Kidney tubule cell (primary cell): Measurements from ENCODE around the gene CNMD.

ENCODE experiments used
- DNase-seq: peaks from one replicate; pipeline ENCODE4 v3.0.0-alpha.2; 2018; ENCODE audit warnings: low spot score

Gene CNMD

DNA sequence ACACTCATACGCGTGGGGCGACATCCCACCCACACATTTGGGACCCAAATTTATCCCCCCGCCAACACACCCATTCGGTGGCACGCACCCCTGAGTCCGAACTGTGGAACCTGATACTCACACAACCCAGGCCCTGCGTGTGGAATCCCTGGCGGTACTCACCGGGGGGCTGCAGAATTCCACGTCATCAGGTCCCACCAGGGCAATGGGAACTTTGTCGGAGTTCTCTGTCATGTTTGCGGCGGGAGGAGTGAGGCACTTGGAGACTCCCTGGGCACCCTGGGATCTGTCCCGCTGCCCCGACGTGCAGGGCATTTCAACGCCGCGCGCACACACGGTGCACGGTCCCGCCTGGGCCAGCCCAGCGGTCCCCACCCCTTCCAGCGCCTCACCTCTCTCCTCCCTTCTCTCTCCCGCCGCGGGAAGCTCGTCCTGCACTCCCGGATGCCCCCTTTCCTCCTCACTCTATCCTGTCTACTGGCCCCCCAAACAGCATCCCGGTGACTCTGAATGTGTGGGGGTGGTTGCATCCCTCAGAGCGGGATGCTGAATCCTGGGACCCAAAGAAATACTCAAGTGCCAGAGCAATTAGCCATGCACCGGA is at the start of gene CNMD:
TSS of gene CNMD (minus strand) at position 353 of the 604 bp plus-strand sequence. CDS start at position 234, 119 bp downstream.
- no peak for DNase-seq

DNA sequence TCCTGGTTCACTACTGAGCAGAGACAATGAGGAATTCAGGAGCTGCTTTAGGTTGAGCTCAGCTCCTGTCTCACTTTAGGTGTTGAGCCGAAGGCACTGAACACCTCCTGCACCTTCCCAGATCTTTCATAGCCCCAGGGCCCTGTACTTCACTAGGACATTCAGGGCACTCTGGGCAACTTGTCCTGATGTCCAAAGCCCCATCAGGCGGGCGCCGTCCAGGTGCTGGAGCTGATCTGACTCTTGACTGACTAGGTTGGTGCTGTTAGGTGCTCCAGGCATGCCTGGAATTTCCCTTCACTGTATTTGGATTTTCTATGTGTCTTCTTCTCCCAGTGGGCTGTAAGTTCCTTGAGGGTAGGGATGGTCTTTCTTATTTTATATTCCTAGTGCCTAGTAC is 48.4 kb upstream of the CNMD start:
- no peak for DNase-seq

DNA sequence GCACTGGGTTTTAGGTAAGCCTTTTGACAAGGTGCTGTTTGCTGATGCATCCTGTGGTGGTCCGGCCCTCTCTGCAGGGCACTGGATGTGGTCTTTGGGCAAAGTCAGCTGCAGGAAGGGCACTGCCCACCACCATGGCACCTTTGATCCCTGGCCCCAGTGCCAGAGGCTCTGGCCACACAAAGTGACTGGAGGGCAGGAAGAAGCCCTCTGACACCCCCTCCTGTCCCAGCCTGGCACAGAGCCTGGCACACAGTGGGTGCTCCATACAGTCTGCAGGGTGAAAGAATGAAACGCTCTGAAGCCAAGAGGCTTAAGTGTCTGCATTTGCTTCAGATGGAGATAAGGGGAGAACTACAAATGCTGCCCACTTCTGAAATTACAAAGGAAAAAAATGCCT is 47.6 kb upstream of the CNMD start:
- no peak for DNase-seq

DNA sequence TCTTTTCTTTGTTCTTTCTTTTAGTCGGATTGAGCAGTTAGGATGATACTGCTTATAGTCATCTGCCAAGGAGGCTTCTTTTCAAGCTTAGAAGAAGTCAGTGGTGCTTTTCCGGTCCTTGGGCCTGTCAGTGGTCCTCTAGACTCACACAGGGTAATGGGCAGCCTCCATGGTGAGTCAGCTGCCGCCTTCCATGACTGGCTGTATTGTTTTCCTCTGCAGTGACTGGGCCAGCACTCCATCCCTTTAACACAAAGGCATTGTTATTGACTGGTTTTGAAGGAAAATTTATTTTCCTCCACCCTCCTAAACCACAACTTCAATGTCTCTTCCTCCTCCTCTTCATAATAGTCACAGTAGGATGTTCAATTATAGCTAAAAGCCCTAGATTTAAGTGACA is 47.1 kb upstream of the CNMD start:
- peak; percentile 63 for DNase-seq

DNA sequence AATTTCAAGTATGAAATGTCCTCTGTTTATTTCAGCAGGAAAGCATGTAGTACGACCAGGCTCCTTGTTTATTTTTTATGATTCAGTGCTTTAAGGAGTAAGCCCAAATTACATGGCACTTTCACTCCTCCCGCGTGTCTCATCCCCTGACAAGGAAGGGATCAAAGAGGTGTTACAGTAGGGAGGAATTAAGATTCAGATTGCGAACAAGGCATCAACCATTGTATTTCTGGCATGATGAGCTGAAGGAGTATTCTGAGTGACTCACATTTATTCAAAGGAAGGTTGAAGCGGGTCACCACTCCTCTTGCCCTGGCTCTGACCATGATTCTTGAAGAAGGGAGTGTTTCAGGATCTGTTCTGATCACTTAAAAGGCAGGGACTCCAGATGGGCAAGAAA is 46.1 kb upstream of the CNMD start:
- peak; percentile 86 for DNase-seq

DNA sequence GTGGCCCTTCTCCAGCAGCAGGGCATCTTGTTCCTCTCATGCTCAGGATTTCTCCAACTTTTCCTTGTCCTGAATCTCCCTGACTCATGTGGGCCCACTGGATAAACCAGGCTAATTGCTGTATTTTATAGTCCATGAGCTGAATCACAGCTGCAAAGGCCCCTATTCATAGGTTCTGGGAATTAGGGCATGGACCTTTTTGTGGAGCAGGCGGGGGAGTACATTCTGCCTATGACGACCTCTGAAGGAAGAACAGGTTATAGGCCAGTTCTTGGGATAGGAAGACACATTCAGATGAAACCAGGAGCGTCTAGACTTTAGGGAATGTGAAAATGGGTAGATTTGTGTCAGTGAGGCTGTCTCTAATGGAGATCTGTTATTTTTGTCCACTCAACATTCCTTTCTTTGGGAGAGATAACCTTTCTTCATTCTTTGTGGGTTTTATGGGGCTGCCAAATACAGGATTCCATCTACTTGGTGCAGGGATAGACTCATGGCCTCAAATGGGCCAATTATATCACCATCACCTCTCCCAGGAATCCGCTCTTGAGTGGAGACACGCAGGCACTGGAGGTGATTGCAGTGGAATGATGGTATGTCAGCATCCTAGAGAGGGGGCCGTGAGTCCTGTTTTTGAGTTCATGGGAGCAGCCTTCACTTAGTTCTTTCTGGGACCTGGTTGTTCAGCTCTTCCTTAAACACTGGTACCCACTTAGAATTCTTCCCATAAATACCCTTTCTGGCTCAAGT is 45.1 kb upstream of the CNMD start:
- DNase-seq, result peak; percentile 5

DNA sequence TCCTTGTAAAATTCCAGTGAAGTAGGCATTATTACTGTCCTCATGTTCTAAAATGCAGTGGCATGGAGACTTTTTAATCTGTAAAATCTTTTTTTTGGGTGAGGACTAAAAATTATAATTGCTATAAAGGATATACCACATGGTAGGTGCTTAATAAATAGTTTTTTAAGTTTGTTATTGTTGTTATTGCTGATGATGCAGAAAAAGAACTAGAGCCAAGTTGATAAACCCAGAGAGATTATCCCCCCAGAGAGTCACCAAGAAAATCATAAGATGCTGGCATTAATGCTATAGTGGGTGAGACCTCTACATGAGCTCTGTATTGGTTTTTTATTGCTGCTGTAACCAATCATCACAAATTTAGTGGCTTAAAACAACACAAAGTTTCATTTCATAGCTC is 44.3 kb upstream of the CNMD start:
- DNase-seq, result no peak

DNA sequence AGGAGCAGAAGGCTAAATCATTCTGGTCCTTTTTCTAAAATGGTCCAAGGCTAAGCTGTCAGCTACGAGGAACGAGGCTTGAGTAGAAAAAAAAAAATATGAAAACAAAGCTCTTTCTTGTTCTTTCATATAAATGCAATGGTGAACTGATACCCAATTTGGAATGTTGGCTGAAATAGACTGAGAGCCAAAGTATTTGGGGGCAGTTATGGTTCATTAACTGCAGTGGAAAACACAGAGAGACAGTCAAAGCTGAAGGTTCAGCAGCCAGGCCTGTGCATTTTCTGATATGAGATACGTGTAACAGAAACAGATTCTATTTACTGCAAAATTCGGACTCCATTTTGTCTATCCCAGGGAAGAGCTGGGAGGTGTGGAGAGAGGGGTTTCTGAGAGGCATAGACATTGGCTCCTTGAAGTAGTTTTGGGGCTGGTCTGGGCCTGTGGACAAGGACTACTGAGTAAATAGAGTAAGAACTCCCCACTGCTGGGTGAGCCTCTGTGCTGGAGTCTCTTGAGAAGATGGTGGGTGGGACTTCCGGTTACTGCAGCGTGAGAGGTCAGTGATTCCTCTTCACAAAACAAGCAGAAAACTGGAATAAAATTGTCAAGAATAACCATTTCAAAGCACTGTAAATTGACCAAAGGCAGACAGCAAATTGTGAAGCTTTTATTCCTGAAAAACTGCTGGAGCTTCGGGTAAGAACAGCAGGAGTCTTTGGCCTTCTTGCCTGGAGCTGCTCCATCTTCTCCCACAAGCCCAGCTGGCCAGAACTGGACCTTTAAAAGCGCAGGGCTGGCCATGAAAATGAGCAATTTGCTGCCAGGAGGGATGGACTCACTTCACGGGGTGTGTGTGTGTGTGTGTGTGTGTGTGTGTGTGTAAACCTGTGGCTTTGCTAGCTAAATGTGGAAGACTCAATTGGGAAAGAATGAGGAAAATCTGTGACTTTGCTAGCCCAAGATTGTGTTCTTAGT is 43.1 kb upstream of the CNMD start:
- DNase-seq, result peak; percentile 23

DNA sequence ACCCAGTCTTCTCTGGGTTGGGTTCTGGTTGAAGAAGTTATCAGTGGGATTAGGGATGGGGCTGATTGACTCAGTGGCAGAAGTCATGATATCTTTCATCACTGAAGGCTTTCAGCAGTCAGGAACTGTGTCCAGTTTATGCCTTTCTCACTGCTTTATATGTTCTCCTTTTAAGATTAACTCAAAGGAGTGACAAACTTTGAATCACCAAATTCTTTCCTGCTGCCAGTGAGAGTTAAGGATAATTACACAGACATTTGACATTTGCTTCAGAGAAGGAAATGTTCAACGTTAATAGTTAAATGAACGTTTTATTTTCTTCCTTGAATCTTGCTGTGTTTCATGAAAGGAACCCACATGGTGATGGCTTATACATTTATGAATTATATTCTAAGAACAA is 41.0 kb upstream of the CNMD start:
- DNase-seq, result peak; percentile 79

DNA sequence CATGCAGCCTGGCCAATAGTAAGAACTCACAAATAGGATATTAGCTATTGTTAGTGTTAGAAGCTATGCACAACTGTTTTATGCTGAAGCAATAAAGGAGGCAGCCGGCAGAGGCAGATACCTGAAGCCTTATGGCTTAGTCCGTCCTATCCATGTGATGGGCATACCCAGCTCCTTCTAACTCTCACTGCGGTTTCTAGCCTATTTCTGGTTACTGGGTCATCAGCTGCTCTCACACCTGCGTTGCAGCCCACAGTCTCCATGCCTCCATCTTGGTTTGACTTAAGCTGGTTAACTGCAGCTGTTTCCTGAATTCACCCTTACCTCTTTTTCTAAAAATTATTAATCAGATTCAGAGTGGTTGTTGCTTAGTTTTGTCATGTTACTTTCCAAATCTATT is 40.5 kb upstream of the CNMD start:
- DNase-seq, result no peak

DNA sequence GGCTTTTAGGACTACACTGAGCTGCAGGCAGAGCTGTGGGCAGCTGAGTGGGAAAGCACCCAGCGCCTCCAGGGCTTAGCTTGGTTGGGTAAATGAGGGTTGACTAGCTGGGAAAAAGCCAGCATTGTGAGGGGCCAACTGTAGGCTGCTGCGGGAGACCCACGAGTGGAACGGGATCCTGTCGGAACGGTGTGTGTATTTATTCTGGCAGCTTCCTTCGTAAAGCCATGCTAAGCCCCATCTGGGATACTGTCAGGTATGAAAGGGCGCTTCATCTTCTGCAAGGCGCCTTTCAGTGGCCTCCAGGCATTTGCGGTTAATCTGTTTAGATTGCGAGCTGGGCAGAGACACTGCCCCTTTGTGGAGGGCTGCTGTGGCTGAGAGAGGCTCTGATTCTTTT is 39.5 kb upstream of the CNMD start:
- DNase-seq, result no peak

DNA sequence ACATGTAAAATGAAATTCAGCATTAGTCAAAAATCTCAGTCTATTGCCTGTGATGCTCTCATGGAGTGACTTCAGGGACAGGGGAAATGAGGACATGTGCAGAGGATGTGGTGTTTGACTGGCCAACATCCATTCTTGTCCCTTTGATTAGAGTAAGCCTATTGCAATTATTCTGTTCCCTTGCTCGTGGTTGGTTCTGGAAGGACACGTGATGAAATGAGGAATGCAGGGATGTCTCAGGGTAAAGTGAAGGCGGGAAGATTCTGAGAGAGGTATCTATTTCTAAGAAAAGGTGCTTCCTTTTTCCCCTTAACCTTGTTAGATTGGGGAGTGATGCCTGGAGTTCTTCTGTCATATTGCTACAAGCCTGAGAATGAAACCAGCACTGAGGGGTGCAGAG is 37.1 kb upstream of the CNMD start:
- no peak for DNase-seq

DNA sequence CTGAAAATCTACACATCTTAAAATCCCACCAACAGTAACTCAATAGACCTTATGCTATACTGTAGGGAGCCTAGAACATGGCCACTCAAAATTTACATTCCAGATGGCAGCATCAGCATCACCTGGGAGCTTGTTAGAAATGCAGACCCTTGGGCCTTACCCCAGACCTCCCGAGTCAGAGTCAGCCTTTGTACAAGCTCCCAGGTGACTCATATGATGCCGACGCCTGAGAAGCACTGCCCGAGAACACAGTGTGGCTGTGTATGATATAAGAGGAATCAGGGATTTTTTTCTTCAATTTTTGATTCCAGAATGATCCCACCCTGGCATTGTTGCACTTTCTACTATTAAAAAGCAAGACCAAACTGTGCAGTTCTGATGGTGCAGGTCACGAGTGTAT is 35.9 kb upstream of the CNMD start:
- peak; percentile 16 for DNase-seq

DNA sequence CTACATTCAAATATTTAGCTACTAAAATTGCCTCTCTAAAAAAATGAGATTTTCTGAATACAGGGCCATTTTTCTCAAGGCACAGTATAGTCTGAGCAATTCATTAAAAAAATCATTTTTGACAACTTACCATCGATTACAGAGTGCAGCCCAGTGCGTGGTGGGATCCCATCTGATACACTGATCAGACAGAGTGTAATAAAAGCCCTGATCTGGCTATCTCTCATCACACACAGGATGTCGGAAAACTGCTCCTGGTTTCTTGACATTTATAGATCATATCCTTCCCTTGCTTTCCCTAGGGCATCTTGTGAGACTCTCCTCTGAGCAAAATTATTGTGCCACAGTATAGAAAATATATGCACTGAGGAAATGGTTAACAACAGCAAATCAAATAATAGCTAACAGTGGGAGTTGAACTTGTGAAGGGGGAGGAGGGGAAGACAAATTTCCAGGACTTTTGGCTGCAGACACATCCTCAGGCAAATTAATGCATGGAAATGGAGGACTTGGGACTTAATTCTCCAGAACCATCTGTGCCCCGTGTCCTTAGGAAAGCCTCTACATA is 28.4 kb upstream of the CNMD start:
- DNase-seq, result no peak

DNA sequence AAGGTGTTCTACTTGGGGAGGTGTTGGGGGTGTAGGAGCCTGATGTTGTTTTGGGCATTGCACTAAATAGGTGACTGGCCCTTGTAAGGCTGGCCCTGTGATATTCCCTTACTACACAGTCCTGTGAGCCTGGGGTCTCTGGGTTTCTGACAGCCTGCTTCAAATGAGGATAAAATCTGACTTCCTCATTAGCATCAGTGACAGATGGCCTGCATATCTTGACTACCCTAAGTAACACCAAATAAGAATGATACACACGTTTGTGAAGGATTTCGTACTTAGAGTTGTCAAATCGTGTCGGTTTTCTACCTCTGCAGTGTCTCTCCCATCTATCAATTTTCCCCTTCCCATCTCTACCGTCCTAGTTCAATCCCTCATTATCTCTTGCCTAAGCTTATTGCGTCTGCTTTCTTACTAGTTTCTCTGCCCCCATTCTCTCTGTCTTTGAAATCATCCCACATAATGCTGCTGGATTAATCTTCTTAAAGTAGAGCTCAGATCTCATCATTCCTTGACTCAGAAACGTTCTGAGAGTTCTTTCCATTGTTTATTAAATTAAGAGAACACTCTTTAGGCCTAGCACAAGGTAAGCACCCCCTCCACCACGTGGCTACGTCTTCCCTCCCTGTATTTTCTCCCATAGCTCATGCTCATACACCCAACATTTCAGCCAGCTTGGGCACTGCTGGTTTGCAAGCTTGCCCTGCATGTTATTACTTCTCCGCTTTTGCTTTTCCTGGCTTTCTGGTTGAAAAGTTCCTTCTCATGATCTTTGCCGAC is 26.2 kb upstream of the CNMD start:
- no peak for DNase-seq

DNA sequence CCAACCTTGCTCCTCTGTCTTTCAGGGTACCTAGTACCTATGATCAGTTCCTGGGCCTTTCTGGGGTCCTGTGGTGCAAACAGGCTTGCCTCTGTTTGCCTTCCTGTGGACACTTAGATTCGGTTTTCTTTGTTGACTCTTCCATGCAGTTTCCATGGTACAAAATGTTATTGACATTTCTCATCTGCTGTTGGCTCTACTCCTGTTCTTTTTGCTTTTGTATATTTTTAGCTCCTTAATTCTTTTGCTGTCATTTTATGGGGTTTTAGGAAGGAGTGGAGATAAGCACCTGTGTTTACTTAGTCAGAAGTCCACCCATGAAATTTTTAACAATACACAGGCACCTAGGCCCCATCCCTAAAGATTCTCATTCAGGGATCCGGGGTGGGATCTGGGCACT is 20.5 kb upstream of the CNMD start:
- DNase-seq, result no peak

DNA sequence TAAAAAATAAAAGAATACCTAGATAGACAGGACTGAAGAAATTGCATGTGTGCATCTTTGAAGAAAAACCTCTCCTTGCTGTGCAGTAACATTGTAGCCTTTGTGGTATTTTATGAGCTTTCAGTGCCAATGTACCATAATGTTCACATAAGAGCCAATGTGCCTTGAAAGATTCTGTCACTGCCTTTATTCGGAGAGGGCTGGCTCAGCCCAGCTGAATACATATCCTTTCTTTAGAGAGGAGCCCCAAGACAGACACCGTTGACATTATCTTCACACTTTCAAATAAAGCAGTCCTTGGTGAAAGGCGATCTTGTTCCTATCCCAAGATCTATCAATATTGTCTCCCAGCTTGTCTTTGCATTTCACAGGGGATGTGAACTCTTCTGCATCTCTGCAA is 18.5 kb upstream of the CNMD start:
- DNase-seq, result no peak

DNA sequence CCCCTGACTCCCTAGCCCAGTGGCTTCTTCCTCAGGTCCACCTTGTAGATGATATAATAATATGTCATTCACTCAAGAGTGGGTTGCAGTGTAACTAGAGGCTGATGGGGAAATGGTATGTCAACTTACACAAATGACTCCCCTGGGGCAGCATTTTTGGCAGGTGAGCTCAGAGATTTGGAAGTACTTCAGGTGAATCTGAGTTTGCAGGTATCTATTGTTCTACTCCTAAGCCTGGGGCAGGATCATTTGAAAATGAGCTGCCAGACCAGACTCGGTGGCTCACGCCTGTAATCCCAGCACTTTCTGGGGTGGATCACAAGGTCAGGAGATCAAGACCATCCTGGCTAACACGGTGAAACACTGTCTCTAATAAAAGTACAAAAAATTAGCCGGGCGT is 11.6 kb upstream of the CNMD start:
- DNase-seq, result peak; percentile 68

DNA sequence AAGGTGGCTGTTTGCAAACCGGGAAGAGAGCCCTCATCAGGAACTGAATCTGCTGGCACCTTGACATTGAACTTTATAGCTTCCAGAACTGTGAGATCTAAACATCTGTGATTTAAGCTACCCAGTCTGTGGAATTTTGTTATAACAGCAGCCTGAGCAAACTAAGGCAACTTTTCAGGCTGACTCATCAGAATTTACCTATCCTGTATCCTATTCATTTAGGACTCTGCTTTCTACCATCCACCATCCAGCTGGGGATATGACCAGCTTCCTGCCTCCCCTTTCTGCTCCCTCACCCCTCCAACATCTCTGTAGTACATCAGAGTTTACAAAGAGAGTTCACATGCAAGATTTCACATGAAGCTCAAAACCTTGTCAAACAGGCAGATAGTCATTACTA is 11.1 kb upstream of the CNMD start:
- peak; percentile 17 for DNase-seq

DNA sequence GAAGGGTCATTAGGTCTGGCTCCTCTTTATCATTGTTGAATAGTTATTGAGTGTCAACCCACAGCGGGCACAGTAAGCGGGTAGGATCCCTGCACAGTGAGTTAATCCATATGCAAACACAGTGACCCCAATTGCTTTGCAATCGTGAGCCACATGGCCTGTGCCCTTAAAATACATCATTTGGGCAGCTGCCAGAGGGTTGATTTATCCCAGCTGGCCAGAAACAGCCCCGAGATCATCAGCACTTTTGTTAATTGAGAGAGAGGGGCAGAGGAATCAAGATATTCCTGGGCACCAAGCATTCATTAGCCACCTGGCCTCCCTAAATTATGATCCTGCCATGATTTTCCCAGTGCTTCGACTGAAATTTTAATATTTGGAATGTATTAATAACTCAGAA is 9.8 kb upstream of the CNMD start:
- DNase-seq, result no peak

DNA sequence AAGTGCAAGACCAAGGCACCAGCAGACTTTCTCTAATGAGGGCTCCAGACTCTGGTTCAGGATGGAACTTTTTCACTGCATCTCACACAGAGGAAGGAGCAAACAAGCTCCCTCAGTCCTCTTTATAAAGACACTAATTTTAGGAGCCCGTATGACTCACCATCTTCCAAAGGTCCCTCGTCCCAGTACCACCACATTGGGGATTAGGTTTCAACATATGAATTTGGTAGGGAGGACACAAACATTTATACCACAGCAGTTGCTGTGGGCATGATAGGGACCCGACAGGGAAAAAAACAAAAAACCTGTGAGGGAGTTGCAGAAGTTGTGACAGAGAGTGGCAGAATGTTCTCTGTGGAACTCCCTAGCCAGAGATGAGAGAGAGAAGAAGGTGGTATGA is 6.5 kb upstream of the CNMD start:
- no peak for DNase-seq
